ENCODE results near the gene EPHX1.

Gene EPHX1

DNA sequence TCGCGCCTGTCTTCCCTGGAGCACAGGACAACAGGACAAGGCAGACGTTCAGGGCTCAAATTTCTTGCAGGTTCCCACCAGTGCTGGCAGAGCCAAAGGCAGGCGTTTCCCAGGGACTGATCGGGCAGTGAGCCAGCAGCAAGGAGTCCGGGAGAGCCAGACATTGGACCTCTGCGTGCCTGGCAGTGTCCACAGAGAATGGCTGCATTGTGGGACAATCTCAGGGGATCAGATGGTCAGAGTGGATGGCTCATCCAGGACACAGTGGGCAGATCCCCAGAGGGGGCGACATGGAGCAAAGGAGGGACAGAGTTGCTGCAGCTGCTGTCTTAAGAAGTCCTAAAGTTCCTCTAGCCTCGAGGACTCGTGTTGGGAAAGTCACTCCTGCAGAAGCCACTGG, 67.7 kb downstream of the EPHX1 start:
- H3K27me3 ChIP-seq (ENCODE audit: control insufficient read depth, insufficient read depth, low read length) = no peaks in the 10 kb centered on the region
- H3K9me3 ChIP-seq (ENCODE audit: control insufficient read depth, low read length) = no peaks in the 10 kb centered on the region
- peaks cover 13% of the 10 kb centered on the region for H3K36me3 ChIP-seq (ENCODE audit: control insufficient read depth, insufficient read depth, low read length)
- peaks cover 88% of the 10 kb centered on the region for H3K4me1 ChIP-seq (ENCODE audit: control insufficient read depth, insufficient read depth, low read length)
- peak overlapping the region; percentile 47 for H3K9ac ChIP-seq (ENCODE audit: low read length)
- H3K4me3 ChIP-seq (ENCODE audit: low read length) = no peak overlapping the region

GRCh38 chr1:225878282-225878681, 68.4 kb downstream of the EPHX1 start:
- peak overlapping the region; percentile 15 for H3K9ac ChIP-seq (ENCODE audit: low read length)
- H3K4me3 ChIP-seq (ENCODE audit: low read length) = no peak overlapping the region
- H3K9me3 ChIP-seq (ENCODE audit: control insufficient read depth, low read length) = no peaks in the 10 kb centered on the region
- no peaks in the 10 kb centered on the region for H3K27me3 ChIP-seq (ENCODE audit: control insufficient read depth, insufficient read depth, low read length)
- H3K36me3 ChIP-seq (ENCODE audit: control insufficient read depth, insufficient read depth, low read length) = peaks cover 13% of the 10 kb centered on the region
- H3K4me1 ChIP-seq (ENCODE audit: control insufficient read depth, insufficient read depth, low read length) = peaks cover 81% of the 10 kb centered on the region

GRCh38 chr1:225879521-225880221, 69.7 kb downstream of the EPHX1 start:
- H3K4me3 ChIP-seq (ENCODE audit: low read length) = peak overlapping the region; percentile 31
- peak overlapping the region; percentile 96 for H3K9ac ChIP-seq (ENCODE audit: low read length)
- peaks cover 6% of the 10 kb centered on the region for H3K36me3 ChIP-seq (ENCODE audit: control insufficient read depth, insufficient read depth, low read length)
- peaks cover 73% of the 10 kb centered on the region for H3K4me1 ChIP-seq (ENCODE audit: control insufficient read depth, insufficient read depth, low read length)
- no peaks in the 10 kb centered on the region for H3K27me3 ChIP-seq (ENCODE audit: control insufficient read depth, insufficient read depth, low read length)
- H3K9me3 ChIP-seq (ENCODE audit: control insufficient read depth, low read length) = no peaks in the 10 kb centered on the region

DNA sequence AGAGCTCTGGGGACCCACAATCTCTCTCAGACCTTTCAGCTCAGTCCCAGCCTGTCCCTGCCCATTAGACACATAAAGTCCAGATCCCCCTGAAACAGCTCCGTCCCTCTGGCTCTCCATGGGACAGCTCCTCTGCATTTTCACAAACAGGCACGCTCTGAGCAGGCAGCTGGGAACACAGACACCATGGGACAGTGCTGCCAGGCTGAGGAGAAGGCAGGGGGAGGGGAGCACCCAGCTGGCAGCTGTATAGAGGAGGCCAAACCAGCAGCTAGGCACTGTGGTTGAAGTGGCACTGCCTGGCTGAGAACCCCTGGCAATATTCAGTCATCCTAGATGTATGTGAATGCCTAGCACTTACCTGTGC, 70.3 kb downstream of the EPHX1 start:
- Histone ChIP-seq H3K27me3 (ENCODE audit: control insufficient read depth, insufficient read depth, low read length) (no peaks in the 10 kb centered on the region), H3K4me1 (ENCODE audit: control insufficient read depth, insufficient read depth, low read length) (peaks cover 68% of the 10 kb centered on the region), H3K9ac (ENCODE audit: low read length) (peak overlapping the region; percentile 96)

GRCh38 chr1:225880636-225881035, 70.7 kb downstream of the EPHX1 start:
- no peaks in the 10 kb centered on the region for H3K27me3 ChIP-seq (ENCODE audit: control insufficient read depth, insufficient read depth, low read length)
- H3K9ac ChIP-seq (ENCODE audit: low read length) = peak overlapping the region; percentile 96
- H3K9me3 ChIP-seq (ENCODE audit: control insufficient read depth, low read length) = no peaks in the 10 kb centered on the region
- H3K36me3 ChIP-seq (ENCODE audit: control insufficient read depth, insufficient read depth, low read length) = peaks cover 6% of the 10 kb centered on the region
- H3K4me1 ChIP-seq (ENCODE audit: control insufficient read depth, insufficient read depth, low read length) = peaks cover 63% of the 10 kb centered on the region
- H3K4me3 ChIP-seq (ENCODE audit: low read length) = peak overlapping the region; percentile 74

More for the DNA sequence above, 70.3 kb downstream of the EPHX1 start:
- Histone ChIP-seq H3K4me3 (ENCODE audit: low read length) (peak overlapping the region; percentile 31), H3K9me3 (ENCODE audit: control insufficient read depth, low read length) (no peaks in the 10 kb centered on the region), H3K36me3 (ENCODE audit: control insufficient read depth, insufficient read depth, low read length) (peaks cover 6% of the 10 kb centered on the region)

- Histone ChIP-seq H3K9me3 (ENCODE audit: control insufficient read depth, low read length) (no peaks in the 10 kb centered on the region), H3K4me1 (ENCODE audit: control insufficient read depth, insufficient read depth, low read length) (peaks cover 59% of the 10 kb centered on the region), H3K36me3 (ENCODE audit: control insufficient read depth, insufficient read depth, low read length) (peaks cover 6% of the 10 kb centered on the region), H3K4me3 (ENCODE audit: low read length) (peak overlapping the region; percentile 74), H3K9ac (ENCODE audit: low read length) (peak overlapping the region; percentile 96), H3K27me3 (ENCODE audit: control insufficient read depth, insufficient read depth, low read length) (no peaks in the 10 kb centered on the region)
Observed at GRCh38 chr1:225881081-225881958, 71.4 kb downstream of the EPHX1 start.

DNA sequence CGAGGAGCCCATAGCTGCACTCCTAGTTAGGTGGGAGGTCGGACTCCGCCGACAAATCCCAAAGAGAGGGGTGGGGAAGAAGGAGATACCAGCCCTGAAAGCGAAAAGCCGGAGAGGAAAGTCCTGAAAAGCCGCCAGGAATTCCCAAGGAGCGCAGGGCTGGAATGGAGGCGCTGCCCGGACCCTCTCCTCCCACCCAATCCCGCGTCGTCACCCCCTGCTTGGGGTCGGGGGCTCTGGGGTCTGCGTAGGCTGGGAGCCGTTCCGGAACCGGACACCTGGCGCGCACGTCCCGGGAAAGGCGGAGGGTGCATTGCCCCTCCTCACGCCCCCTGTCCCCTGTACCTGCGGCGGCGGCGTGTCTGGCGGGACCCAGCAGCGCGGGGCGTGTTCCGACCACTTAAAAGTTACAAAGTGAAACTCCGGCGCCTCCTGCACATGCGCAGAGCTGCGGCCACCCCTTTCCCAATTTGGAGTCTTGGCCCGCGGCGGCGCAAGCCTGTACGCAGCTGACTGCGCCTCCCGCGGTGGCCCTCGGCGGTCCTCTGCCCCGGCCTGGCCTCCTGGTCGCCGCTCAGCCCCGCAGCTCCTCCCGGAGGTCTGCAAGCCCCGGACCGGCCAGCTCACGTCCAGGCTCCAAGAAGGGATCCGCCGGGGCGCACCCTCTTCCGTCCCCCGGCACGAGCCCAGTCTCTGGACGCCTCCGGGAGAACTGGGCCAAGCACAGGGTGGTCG, 72.2 kb downstream of the EPHX1 start, which contains the start of gene TMEM63A:
TMEM63A (minus strand) TSS at position 422 of the 735 bp plus-strand sequence. CDS start 4,800 bp downstream, outside the sequence.
- H3K9ac ChIP-seq (ENCODE audit: low read length) = peak within 1 kb of the TSS; percentile 96
- H3K9me3 ChIP-seq (ENCODE audit: control insufficient read depth, low read length) = no peaks in the 10 kb centered on the region
- H3K36me3 ChIP-seq (ENCODE audit: control insufficient read depth, insufficient read depth, low read length) = peaks cover 5% of the 10 kb centered on the region
- H3K27me3 ChIP-seq (ENCODE audit: control insufficient read depth, insufficient read depth, low read length) = no peaks in the 10 kb centered on the region
- H3K4me1 ChIP-seq (ENCODE audit: control insufficient read depth, insufficient read depth, low read length) = peaks cover 57% of the 10 kb centered on the region
- H3K4me3 ChIP-seq (ENCODE audit: low read length) = peak within 1 kb of the TSS; percentile 74

DNA sequence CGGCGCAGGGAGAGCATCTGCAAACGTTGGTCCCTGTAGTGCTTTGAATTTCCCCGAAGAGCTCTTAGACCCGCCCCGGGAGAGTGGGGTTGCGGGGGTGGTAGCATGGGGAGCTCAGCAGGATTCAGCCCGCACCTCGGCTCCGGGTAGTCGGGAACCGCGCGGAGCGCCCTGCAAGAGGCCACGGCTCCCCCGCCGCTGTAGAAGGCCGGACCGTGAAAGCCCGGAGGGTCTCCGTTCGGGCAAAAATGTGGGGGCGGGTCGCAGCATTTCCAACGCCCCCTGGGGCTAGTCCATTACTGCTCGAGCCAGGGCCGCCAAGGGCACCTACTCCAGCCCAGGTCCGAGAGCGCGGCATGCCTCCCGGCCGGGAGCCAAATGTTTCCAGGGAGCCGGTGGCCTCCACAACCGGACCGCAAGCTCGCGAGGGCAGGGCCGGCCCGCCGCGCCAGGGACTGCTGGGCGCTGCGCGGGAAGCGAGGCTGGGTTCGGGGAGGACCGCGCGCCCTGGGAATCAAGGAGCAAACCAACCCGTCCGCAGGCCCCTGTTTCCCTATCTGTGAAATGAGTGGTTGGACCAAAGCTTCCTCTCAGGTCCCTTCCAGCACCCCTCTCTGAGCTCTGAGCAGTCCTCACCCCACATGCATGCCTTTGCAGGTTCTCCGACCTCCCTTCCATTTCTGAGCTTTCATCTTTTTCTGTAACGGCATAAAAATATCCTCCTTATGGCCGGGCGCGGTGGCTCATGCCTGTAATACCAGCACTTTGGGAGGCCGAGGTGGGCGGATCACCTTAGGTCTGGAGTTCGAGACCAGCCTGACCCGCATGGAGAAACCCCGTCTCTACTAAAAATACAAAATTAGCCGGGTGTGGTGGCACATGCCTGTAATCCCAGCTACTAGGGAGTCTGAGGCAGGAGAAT, 73.0 kb downstream of the EPHX1 start:
- Histone ChIP-seq H3K9ac (ENCODE audit: low read length) (peak overlapping the region; percentile 96), H3K36me3 (ENCODE audit: control insufficient read depth, insufficient read depth, low read length) (no peaks in the 10 kb centered on the region), H3K4me3 (ENCODE audit: low read length) (peak overlapping the region; percentile 74), H3K27me3 (ENCODE audit: control insufficient read depth, insufficient read depth, low read length) (no peaks in the 10 kb centered on the region), H3K9me3 (ENCODE audit: control insufficient read depth, low read length) (no peaks in the 10 kb centered on the region), H3K4me1 (ENCODE audit: control insufficient read depth, insufficient read depth, low read length) (peaks cover 49% of the 10 kb centered on the region)

GRCh38 chr1:225883616-225884265, 73.8 kb downstream of the EPHX1 start:
- H3K9me3 ChIP-seq (ENCODE audit: control insufficient read depth, low read length) = no peaks in the 10 kb centered on the region
- H3K4me1 ChIP-seq (ENCODE audit: control insufficient read depth, insufficient read depth, low read length) = peaks cover 47% of the 10 kb centered on the region
- peak overlapping the region; percentile 96 for H3K9ac ChIP-seq (ENCODE audit: low read length)
- no peaks in the 10 kb centered on the region for H3K36me3 ChIP-seq (ENCODE audit: control insufficient read depth, insufficient read depth, low read length)
- no peaks in the 10 kb centered on the region for H3K27me3 ChIP-seq (ENCODE audit: control insufficient read depth, insufficient read depth, low read length)
- no peak overlapping the region for H3K4me3 ChIP-seq (ENCODE audit: low read length)

DNA sequence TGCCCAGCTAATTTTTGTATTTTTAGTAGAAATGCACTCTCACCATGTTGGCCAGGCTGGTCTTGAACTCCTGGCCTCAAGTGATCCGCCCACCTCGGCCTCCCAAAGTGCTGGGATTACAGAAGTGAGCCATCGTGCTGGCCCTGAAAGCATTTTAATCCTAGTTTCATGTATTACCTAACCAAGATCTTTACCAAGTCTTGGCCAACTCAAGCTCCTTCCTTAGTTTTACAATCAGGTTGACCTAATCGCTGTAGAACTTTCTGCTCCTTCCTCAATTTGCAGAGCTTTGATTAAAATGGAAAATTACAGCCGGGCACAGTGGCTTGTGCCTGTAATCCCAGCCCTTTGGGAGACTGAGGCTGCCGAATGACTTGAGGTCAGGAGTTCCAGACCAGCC, 75.4 kb downstream of the EPHX1 start:
- H3K9me3 ChIP-seq (ENCODE audit: control insufficient read depth, low read length) = no peaks in the 10 kb centered on the region
- no peaks in the 10 kb centered on the region for H3K36me3 ChIP-seq (ENCODE audit: control insufficient read depth, insufficient read depth, low read length)
- H3K27me3 ChIP-seq (ENCODE audit: control insufficient read depth, insufficient read depth, low read length) = no peaks in the 10 kb centered on the region
- peaks cover 47% of the 10 kb centered on the region for H3K4me1 ChIP-seq (ENCODE audit: control insufficient read depth, insufficient read depth, low read length)
- no peak overlapping the region for H3K4me3 ChIP-seq (ENCODE audit: low read length)
- no peak overlapping the region for H3K9ac ChIP-seq (ENCODE audit: low read length)

Data from mucosa of stomach (tissue), 1 donor.